ENCODE results near the gene RHOBTB1.

The RHOBTB1 gene

DNA sequence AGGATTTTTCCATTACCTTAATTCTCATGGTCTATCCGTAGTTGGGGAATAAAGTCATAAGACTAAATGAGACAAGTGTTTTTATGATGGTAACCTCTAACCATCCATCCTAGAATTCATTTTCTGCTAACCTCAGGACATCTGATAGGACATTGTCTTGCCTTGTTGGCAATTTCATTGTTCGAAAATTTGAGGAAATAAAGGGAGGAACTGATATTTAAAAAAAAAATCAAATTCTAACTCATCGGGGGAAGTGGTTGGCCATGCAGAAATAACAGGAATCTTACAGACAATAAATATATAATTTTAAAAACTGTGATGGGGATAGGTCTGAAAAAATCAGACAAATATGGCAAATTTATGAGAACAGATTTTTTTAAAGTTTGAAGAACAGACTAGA lies 21.7 kb upstream of the RHOBTB1 start:
- no peak for DNase-seq (ENCODE audit: low read depth, low spot score)

DNA sequence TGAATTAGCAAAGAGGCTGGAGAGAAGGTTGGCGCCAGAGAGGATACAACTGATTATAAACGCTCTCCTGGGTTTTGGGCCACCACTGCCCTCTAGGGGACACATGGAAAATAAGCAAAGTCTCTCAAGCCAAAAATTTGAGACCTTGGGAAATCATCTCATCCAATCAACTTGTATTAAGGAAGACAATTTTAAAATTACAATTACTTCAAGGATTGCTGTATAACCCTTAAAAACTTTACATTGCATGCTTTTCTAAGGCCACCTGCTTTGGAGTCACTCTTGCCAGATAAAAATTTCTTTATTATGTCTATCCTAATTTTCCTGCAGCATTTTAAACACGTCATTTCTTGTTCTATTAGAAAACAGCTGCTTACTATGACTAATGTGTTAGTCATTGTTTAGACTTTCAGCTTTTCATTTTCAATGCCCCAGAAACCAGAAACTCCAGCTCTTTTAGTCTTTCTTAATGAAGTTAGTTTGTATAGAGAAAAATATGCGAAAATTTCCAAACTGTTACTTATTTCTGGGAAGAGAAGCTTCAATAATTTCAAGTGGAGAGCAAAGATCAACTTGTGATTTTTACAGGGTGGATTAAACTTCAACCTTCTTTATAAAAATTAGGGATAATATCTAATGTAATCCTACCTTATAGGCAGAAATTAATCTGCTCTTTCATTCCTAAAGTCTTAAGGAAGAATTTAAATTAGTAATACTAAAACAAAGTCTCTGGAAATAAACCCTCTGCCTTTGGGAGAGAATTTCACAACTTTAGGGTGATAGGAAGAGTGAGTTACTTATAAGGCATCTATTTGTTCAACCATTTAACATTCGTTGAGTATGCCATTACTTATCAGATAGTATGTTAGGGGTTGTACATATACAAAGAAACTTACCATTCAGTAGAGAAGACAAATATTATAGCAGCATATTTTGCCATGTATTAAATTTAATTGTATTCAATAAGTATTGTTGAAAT lies 20.6 kb upstream of the RHOBTB1 start:
- DNase-seq (ENCODE audit: low read depth, low spot score), result peak; percentile 91

DNA sequence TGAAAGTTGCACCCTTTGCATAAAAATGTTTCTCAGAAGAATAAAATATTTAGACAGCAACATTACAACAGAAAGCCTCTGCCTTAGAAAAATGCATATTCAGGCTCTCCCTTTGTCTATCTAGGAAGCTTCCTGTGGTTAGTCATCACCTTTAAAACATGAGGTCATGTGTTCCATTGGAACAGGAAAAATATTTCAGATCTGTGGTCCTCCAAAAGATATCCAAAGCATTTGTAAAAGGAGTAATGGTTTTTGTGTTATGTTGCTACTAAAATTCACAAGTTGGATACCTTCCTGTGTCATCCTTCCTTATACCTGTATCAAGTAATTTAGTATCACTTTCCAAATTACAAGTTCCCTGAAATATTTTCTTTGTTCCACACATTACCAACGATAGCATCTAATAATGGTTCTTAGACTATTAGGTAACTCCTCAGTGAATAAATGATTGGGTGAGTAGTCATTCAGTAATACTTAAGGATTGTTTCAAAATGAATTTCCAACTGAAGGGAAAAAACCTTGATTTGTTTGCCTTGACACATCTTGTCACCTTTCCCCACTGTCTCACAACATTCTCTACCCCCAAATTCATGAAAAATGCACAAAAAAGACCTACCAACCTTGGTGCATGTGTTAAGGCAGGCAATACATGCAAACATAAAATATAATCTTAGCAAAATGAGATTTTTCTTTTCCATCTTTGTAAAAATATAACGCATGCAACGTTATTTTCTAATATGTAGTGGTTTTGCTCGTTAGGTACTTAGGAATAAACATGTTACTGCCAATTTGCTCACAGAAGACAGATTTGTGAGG lies 19.7 kb upstream of the RHOBTB1 start:
- DNase-seq (ENCODE audit: low read depth, low spot score), result peak; percentile 67

DNA sequence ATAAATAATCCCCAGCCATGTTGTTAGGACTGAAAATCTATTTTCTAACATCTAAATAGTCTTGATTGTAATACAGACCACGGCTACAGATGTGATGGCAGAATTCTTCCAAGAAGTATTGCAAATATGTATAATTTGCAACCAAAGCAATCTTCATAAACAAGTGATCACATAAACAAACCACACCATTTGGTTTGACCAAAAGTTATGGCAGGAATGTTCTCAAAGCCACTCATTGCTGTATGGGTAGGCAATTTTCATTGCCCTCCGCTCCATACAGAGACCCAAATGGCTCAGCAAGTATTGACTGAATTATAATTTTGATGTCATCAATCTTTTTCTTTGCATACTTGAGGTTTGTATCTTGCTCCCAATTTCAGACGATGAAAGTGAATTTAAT lies 19.0 kb upstream of the RHOBTB1 start:
- DNase-seq (ENCODE audit: low read depth, low spot score), result peak; percentile 76

DNA sequence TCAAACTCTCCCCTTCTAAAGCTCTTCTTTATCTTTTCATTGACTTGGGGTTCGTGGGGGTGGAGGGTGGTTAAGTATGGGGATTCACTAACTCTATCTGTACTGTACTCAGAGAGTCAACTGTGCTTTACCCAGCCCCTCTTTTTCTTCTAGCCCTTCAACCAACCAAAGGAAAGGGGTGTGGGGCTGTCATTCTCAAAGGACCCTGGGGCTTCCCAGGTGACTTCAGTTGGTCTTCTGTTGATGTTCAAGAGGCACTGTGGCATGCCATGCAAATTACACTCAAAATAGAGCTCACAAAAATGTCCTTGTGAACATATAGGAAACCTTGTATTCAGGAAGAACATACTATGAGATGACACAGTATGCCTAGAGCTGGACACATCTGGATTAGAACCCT lies 16.9 kb upstream of the RHOBTB1 start:
- DNase-seq (ENCODE audit: low read depth, low spot score), result no peak

DNA sequence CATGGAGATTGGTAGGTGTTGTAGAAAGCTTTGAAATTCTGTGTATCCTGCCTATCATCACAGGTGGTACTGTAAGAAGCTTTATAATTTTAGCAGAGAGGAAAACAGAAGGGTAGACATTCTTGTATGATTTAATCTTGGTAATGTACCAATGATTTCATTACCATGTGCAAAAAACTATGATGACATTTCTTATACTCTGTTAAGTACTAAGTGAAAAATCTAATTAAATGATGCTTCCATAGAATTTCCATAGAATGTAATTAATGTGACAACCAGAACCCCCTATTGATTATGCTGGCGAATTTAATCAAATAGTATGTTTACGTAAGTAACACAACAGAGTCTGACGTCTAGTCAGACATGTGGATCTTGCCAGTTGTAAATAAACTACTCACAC lies 16.0 kb upstream of the RHOBTB1 start:
- no peak for DNase-seq (ENCODE audit: low read depth, low spot score)

DNA sequence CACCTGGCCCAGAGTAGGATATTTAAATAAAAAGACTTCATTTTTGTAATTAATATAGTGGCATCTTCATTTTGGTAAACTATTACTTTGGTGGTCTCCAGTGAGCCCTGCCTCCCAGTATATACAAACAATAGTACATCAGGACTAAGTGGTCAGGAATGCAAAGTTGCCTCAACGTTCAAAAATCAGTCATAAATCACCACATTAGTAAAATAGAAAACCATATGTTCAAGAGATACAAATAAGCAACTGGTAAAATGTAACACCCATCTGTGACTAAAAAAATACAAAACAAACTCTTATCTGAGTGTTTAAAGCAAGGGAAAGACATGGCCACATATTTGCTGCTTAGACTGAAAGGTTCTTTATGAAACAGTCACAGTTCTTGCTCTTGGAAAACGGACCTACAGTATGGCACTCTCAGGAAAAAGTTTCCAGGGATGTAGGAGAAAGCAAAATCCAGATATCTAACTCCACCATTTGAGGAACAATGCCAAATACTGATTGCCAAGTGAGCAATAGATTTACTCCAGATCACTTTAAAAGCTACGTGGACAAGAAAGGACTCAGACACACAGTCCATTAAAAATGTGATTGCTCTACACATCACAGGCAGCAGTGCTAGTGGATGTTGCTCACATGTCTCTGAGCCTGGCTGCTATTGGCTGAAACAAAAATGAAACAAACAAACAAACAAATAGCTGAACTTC lies 15.1 kb upstream of the RHOBTB1 start:
- peak; percentile 24 for DNase-seq (ENCODE audit: low read depth, low spot score)

DNA sequence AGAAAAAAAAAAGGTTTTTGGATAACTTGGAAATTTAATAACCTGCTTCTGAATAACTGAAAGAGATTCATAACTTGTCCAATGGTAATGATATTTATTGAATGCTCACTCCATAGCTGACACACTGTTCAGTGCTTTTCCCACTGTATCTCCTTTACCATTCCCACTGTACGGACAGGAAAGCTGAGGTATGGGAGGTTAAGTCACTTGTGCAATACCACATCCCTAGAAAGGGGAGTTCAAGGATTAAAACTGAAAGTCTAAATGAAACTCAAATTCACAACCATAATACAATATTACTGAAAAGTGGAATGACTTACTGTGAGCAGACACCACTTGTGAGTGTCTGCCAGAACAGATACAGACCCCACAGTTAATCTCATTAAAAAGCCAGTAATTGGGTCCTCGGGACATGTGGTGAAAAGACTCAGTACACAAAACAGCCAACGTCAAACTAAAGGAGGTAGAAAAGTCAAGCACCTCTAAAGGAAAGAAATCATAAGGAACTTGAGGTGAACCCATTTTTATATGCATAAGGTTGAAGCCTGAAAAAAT lies 13.8 kb upstream of the RHOBTB1 start:
- no peak for DNase-seq (ENCODE audit: low read depth, low spot score)

DNA sequence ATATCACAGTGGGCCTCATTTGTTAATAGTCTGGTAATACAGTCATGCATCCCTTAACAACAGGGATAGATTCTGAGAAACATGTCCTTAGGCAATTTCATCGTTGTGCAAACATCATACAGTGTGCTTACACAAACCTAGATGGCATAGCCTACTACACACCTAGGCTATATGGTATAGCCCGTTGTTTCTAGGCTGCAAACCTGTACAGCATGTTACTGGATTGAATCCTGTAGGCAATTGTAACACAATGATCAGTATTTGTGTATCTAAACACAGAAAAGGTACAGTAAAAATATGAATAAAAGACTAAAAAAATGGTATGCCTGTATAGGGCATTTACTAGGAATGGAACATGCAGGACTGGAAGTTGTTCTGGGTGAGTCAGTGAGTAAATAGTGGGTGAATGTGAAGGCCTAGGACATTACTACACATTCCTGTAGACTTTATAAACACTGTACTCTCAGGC lies 12.0 kb upstream of the RHOBTB1 start:
- peak; percentile 66 for DNase-seq (ENCODE audit: low read depth, low spot score)

DNA sequence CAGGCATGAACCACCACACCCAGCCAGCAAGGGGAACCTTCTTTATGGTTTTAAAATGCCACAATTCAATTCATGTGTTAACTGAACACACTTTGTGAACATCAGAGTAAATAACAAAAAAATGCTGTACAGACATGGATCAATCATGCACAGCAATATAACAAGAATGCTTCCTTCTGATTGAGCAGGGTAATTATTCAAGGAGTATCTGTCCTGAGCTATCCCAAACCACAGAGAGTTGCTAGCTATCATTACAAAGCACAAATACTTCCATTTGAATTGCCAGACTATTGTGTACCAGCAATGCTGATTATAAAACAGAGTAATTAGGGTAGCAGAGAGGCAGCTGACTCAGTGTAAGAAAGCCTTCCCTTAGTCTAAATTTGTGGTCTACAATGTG lies 11.3 kb upstream of the RHOBTB1 start:
- DNase-seq (ENCODE audit: low read depth, low spot score), result peak; percentile 29

DNA sequence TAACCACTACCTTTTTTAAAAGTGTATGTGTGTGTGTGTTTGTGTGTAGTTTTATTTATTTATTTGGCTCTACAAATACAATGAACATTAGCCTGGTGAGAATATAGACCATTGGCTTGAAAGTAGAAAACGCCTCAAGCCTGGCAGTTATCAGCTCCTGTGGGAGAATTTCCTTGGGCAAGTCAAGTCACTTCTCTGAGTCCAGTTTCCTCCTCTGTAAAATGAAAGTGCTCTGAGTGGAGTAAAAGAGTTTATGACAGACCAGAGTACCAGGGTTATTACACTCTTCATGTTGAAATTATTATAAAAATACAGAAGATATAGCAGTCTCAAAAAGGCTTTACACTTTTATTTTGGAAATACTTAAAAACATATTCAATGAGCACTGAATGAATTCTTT lies 10.1 kb upstream of the RHOBTB1 start:
- no peak for DNase-seq (ENCODE audit: low read depth, low spot score)

DNA sequence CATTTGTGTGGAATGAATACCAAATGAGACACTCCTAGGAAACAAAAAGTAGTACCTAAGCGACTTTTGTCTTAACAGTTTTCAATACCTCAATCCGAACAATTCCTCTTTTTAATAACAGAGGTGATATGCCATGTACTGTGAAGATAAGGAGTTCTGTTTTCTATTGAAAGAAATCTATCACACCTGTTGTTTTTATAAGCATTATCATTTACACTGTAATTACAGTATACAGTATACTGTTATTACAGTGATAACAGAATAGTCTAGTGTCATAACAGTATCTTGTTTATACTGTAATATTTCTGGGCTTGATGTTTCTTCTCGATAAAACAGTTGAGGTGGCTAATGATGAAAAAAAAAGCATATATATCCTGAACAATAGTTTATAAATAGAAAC lies 9.4 kb upstream of the RHOBTB1 start:
- no peak for DNase-seq (ENCODE audit: low read depth, low spot score)

DNA sequence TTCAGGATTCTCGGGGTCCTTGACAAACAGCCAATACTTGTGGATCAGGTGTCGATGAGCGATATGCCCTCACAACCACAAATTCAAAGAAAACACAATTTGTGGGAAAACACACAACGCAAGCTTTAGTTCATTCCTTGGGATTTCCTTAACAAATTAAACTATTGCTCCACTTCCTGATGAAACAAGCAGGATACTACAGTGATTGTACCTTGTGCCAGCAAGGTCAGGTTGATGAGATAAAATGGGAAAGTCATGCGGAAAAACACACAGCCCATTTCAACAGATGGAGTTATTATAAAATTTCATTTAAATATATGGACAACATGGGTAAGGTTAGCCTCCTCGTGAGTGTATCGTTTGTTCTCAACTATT lies 8.8 kb upstream of the RHOBTB1 start:
- DNase-seq (ENCODE audit: low read depth, low spot score), result no peak

DNA sequence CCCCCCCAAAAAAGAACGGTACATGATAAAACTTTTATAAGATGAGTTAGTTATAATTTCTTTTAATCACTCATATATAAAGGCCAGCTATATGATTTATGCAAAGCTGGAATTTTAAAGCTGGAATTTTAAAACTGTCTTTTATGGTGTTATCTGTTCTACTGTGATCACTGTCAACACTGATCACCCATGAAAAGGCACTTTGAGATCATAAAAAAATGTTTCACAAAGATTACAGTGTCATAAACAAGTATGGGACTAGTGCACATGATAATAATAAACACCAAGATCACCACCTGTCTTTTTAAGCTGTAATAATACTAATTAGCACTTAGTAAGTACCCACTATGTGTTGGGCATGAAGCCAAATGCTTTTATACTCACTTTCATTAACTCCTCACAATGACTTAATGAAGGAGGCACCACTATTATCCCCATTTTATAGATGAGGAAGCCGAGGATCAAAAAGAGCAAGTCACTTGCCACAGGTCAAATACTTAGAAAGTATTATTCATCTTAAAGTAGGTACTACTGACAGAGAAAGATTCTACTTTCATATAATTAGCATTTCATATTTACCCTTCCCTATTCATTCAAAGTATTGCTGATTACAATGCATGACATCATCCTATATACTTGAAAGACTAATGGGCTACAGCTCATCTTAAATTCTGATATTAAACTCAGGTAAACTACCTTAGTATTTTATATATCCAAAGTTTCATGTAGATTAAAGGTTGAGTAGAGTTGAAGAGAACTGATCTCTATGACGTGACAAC lies 8.3 kb upstream of the RHOBTB1 start:
- no peak for DNase-seq (ENCODE audit: low read depth, low spot score)

DNA sequence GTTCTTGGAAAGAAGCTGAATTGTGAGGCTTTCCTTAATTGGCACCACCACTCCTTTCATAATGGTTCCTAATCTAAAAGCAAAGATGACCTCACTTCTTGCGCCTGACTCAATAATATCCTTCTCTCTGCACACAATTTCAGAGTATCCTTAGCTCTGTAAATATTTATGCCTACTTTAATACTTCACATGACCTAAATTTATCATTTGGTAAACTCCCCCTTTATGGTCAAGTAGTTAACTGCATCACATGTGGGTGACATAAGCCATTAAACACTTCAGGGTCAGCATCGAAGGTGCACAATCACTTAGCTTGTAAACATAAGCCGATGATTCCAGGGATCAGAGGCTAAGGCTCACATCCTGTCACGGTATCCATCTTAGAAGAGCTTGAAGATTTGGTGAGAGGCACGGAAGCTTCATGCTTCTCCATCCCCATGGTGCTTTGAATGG lies 7.3 kb upstream of the RHOBTB1 start:
- DNase-seq (ENCODE audit: low read depth, low spot score), result no peak

DNA sequence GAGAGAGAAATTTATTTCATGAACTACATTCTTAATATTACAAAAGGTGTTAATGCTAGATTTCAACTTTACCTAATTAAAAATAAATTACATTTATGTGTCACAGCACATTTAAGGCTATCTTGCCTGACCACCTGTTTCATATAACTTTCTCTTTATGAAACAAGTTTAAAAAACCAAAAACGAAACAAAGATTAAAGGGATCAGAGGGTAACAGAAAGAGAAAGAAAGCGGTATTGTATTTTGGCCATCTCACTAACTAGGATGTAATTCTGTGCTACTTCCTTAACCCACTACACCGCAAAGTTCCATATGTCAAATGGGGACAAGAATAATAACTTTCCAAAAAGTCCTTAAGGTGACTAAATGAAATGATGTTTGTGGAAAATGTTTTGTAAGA lies 6.3 kb upstream of the RHOBTB1 start:
- no peak for DNase-seq (ENCODE audit: low read depth, low spot score)

DNA sequence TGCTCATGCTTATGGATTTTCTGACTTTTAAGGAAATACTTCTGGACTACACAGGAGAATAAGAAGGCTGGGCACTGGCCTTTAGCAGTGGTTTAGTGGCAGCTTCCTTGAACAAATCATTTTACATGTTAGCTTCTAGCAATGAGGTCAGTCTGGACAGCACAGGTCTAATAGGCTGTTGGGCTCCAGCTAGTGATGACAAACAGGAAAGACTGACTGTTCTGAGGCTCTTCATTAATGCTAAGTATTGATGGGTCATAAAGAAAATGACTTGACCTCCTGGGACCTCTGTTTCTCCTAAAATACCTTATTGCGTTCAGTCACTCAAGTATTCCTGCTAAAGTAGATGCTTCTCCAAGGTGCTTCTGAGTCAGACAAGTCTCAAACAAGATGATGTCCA lies 4.9 kb upstream of the RHOBTB1 start:
- no peak for DNase-seq (ENCODE audit: low read depth, low spot score)

DNA sequence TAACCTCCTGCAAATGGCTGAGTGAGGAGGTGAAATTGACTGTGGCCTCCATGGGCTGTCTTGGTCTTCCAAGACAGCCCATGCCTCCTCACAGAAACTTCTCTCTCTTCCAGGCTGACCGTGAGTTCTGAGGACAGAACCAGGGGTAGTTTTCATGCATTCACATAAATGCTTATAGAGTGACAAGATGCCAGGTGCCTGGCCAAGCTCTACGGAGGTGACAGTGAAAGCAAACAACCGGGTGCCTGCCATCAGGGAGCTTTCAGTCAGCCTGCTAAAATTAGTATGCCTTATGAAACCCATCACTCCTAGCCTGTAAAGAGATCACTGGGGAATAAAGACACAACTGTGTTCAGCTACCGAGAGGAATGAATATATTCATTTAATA lies 919 bp upstream of the RHOBTB1 start:
- DNase-seq (ENCODE audit: low read depth, low spot score), result no peak

DNA sequence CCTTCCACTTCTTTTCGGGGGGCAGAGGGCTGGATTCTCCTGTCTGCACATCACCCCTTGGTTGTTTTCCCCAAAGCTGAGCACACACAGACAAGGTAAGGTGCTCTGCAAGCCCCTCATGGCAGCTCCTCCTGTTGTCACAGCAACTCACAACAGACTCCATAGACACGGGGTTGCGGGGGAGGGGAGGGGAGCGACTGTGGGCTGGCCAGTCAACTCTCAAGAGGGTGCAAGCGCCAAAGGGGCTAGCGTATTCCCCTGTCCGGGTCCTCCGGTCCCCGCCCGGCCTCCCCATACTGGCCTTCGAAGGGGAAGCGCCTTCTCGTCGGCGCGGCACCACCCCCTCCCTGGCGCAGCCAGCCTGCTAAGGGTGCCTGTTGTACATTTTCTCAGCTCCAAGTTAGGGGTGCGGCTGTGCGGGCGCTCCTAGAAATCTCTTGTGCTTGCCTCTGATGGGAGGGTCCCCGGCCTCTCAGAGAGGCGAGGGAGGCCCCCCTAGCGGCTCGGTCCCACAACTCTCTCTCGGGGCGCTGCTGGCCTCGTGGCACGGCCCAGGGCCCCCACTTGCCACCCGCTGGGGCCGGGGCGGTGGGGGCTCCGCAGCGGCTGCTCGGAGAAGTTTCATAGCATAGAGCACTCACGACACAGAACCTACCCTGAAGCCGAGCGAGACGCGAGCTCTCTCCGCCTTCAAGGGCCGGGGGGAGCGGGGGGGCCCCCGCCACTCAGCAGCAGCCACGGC lies 498 bp downstream of the RHOBTB1 start:
- DNase-seq (ENCODE audit: low read depth, low spot score), result peak; percentile 84

DNA sequence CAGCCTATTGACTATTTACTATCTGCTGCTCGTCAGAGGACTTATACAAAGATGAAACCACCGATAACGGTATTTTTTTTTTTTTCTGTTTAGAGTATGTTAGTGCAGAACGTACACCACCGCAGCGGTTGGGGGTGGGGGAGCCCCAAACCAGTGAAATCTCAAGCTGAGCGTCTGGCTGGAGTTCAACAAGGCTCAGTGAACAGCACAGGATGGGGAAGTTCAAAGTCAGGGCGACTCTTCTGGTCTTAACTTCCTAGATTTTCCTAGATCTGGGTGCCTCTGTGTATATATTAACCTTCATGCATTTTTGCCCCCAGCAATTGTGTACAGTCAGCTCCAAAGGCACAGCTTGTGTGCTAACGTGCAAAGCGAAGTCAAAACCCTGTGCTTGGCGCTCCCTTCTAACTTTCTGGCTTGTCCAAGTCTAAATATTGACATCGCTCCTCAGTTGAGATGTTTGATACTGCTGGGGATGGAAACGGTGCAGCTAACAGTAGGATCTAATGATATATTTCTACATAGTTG lies 1.1 kb downstream of the RHOBTB1 start:
- peak; percentile 55 for DNase-seq (ENCODE audit: low read depth, low spot score)
